CD4-positive, alpha-beta T cell treated with Interleukin-4 for 4 hours (primary cell): Measurements from ENCODE around the gene RERE.
"Not testable (repeated sequence)": the region's sequence is repeated elsewhere in the genome, so short reads cannot be mapped to it uniquely, and the experiment has no call there.

Experiments used
- DNase-seq: peaks from one replicate; pipeline ENCODE4 v3.0.0-alpha.2; 2020

RERE gene

DNA sequence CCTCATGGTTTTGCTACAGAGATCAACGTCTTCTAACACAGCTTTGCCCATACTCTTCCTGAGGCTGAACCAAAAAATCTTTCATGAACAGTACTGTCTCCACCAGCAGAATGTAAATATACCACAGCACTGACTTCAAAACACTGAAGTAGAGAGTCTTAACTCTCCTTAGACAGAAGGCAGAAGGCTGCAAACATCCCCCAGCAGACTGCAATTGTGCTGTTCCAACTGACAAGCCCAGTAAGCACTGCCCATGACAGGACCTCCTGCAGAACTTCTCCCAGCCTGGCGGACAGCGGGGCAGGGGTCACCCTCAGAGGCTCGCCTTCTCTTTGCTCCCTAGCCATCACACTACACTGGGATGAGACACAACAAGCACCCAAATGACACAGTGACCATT lies 218.7 kb downstream of the RERE start:
- DNase-seq, result no peak

DNA sequence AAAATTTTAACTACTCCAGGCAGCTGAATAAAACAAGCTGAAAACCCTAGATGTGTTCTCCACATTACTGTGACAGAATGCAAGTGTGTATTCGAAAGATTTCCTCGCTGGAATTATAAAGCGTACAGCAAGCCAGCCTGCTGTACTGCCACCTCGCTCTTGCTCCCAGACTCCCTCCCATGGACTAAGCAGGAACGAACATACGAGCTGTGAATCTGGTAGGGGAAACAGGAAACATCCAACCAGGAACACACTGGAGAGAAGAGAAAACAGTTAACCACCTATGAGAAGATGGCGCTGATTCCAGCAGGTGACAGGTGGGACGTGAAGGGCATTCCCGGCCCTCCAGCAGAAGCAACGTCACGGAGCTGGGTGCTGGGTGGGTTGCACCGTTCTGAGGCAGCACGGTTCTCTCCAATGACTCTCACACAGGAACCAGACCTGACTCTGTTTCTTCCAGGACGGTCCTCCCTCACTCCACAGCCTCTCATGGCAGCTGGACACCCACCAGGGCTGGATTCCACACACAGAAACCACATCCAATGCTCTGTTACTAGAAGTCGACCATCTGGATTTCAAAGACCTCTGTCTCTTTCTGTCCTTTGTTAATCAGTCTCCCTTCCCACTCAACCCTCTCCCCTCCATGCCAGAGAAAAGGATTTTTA lies 219.2 kb downstream of the RERE start:
- no peak for DNase-seq

DNA sequence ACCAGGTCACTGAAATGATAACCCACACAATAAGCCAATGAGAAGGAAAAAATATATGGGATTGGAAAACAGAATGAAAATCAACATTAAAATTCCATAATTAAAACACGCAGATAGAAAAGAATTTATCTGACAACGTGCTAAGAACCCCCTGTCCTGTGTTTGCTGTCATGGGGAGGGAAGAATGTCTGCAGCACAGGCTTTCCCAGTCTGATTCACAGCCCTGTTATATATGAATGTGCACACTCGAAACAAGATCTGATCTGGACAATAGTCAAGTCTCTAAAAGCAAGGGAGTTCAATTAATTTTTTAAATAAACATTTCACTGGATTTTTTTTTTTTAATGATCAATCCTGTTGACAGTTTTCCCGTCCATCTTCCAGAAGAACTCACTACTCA lies 220.0 kb downstream of the RERE start:
- DNase-seq, result no peak

DNA sequence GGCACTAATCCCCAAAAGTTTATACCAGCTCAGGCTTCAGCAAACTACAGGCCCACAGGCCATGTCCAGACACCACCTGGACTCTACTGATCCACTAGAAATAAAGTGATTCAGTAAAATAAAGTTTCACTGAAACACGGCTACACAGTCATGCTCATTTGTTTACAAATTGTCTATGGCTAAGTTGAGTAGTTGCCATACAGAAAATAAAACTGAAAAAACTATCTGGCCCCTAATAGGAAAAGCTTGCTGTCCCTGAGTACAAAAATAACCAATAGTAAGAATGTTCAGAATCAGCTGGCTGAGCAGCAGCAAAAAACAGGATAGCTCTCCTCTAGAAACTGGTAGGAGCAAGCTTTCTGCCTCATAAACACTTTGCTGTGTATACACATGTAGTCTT lies 221.5 kb downstream of the RERE start:
- DNase-seq, result no peak

DNA sequence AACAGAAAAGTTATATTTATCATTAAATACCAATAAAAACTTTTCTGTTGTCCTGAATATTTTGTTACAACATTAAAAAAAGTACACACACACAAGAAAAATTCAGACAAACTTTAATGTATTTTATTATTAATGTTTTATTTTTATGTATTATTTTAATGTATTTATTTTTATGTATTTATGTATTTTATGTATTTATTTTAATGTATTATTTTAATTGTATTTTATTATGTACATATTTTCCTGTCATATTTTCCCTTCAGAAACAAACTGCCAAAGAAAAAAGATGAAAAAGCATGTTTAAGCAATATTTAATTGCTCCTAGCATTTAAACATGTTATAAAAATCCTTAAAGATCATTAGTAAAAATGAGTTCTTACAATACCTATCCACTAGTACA lies 222.1 kb downstream of the RERE start:
- DNase-seq, result no peak

DNA sequence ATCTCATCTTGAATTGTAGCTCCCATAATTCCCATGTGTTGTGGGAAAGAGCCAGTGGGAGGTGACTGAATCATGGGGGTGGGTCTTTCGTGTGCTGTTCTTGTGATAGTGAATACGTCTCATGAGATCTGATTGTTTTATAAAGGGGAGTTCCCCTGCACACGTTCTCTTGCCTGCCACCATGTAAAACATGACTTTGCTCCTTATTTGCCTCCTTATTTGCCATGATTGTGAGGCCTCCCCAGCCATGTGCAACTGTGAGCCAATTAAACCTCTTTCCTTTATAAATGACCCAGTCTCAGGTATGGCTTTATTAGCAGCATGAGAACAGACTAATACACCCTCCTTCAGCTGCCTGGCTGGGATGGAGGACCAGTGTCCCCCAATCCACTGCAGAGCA lies 224.1 kb downstream of the RERE start:
- not testable (repeated sequence) for DNase-seq

DNA sequence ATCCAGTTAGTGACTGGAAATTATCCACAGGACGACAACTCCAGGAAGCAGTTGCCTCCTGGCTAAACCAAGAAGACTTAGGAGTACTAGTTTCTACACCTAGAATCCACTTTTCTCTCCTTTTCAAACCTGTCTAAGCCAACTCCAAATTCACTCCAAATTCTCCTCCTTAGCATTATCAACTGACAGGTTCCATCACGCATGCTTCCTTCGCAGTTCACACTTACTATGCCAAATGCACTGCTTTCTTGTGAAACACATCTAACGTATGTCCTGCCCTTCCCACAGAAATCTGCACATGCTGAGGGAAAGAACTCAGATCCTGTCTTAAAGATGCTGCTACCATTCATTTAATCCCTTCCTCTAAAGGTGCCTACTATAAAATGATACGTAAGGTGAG lies 225.9 kb downstream of the RERE start:
- DNase-seq, result no peak

DNA sequence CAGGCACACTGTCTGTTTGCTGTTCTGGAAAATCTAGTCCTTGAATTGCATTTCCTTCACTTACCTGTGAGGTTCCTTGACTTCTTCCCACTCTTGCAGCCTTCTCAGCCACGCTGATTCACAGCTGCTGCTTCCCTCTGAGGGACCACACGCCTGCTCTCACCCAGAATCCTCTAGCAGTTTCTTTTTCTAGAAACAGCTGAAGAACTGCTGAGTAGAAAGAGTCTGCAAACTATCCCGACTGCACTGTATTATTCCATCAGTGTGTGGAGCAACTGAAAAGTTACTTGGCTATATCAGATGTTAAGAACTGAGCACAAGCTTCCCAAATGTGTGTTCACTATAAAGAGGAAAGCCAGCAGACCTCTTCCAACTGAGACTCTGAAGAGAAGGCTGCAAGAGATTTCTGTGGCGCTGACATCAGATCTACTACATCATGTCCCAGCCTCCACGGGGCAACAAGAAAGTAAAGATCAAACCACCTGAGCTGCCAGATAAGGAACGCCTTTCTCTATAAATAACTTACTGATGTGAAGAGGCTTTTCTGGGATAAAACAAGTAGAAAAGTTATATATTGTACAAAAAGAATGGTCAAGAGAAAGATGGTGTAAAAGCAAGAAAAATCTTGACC lies 226.6 kb downstream of the RERE start:
- DNase-seq, result no peak

DNA sequence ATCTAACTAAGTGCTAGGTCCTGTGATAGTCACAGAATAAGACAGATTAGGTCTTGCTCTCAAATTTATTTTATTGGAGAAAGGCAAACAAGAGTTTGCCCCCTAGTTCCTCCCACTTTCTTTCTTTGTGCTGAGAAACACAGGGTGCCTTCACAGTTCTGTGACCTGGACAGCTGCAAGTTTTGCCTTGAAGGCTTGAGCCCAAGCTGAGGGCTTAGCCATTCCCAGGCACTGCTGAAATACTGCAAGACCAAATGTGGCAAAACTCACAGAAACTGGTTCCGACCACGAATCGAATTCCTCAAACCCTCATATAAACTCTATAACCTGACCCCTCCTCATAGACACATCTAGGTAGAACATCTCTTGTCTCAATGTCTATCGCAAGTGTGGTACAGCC lies 227.9 kb downstream of the RERE start:
- DNase-seq, result no peak

DNA sequence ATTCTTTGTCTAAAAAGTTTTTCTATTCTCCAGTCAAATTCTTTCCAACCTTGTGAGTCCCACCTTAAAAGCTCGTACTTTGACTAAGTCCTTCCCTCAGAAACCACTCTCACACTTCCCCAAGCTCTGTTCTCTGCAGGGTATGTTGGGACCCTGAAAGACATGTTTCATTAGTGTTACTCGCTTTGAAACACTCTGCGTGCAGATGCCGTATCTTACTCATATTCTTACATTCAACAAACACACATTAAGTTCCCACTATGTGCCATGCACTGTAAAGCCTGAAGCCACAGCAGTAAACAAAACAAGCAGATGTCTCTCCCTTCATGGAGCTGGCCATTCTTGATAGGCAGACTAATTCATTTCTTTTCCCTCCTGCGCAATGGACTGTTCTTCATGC lies 229.7 kb downstream of the RERE start:
- no peak for DNase-seq

DNA sequence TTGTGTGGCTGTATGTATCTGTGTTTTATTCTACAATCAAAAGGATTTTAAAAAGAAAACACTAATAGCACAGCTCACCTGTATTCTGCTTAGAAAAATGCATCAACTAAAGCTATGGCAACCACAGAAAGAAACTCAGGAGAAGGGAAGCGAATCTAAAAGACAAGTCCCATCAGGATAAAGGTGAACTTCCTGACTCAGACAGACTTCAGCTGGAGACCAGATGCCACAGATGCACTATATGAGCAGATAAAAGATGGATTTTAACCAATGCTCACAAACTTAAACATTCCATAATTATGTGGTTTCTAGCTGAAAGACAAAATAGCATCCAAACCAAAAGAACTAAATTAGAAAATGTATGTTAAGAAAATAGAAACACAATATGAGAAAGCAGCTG lies 231.0 kb downstream of the RERE start:
- no peak for DNase-seq

DNA sequence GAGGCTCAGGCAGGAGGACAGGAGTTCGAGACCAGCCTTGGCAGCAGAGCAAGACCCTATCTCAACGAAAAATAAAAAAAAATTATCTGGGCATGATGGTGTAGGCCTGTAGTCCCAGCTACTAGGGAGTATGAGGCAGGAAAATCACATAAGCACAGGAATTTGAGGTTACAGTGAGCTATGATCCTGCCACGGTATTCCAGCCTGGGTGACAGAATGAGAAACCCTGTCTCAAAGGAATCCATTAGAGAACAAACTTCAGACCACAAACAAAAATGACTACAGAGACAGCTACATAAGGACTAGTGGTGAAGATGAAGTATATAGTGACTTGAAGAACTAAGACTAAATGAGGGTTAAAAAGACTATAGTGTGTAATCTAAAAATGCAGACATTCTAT lies 233.1 kb downstream of the RERE start:
- DNase-seq, result no peak

DNA sequence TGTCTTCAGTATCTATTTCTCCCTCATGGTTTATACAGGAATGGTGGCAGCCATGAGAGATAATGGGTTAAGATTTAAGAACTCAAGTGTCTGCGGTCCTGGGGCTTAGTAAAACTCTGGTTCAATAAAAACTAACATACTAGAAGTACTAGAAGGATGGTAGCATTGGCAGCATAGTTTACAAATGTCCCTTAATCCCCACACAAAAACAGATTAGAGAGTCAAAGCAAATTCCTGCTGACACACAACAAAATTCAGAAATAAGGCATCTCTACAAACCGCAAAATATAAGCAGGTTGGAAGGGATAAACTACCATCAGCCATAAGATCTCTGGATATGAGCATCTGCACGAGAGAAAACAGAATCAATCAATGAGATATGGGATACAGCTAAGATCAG lies 234.4 kb downstream of the RERE start:
- no peak for DNase-seq

DNA sequence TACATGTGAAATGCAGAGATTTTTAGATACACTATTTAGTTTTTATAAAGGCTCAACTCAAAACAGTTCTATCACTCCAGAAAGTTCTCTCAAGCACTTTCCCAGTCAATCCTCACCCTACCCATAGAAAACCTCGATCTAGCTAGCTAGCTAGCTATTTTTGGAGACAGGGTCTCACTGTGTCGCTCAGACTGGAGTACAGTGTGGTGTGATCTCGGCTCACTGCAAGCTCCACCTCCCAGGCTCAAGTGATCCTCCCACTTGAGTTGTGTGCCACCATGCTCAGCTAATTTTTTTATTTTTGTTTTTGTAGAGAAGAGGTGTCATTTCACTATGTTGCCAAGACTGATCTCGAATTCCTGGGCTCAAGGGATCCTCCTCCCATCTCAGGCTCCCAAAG lies 236.9 kb downstream of the RERE start:
- no peak for DNase-seq

DNA sequence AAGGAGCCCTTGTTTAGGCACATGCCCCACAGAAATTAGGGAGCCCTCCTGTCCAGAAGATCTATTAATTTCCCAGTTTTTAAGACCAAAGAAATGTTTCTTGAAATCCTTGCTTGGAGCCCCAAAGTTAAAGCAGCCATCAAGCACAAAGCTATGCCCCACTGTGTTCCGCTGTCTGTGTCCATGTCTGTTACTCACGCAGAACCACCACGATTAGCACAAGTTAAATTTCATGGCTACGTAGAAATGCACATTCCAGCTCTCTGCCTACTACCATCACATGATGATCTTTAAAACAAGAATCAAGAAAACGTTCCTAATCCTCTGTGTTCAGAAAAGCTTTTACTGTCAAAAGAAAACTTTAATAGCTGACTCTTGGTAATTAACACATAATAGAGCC lies 238.5 kb downstream of the RERE start:
- no peak for DNase-seq

DNA sequence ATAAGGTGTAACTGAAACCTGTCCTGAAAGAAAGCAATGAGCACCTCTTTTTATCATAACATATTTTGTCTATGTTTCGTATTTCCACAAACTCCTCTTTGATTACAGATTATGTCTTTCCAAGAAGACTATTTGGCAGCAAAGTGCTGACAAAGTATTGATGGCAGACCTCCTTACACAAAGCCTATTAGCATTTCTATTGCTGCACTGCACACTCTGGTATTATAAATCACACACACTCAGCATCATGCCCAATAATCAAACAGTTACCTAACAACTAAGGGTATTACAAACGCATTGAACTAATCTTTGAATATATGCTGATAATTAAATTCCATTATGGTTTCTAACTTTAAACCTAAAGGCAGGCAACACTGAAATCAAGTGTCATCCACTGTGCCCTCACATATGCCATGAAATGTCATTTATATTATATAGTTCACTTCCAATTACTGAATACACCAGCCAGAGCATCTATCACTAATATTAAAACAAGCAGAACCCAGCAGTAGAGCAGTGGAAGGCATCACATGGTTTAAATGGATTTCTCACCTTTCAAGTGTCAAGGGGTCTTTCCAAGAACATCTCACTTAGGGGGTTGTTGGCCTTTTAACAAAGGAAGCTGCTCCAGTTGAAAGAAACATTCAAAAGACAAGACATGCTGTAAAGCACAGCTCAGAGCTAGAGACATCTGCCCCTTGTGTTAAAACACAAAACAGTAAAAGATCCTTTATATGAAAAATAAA lies 239.1 kb downstream of the RERE start:
- DNase-seq, result no peak

DNA sequence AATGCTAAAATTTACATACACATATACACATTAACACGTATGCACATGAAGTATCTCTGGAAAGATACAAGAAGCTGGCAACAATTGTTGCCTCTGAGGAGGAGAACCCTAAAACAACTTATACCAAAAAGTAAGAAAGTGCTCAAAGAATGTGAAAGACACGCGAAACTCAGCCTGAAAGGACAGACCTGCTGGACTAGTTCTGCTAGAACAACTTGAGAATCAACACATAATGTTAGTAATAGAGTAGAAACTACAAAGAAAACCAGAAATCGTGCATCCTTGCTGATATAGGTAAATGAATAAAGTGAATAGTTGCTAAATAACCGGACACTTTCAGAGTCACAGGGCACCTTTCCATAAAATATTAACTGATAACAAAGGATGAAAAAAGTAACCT lies 242.5 kb downstream of the RERE start:
- no peak for DNase-seq

DNA sequence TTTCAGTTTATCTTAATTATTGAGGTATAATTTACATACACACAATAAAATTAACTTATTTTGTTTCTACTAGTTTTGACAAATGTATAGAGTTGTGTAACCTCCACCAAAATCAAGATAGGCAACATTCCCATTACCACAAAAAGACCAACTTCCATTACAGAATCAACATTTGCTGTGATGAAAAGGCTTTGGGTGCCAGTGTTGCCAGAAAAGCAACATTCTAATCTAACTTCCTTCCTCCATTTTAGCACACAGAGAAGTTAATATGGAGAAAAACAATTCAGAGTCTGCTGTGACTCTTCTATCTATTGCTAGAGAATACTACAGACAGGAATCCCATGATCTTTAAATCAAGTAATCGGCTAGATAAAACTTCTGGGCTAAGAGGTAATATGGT lies 245.3 kb downstream of the RERE start:
- DNase-seq, result no peak

DNA sequence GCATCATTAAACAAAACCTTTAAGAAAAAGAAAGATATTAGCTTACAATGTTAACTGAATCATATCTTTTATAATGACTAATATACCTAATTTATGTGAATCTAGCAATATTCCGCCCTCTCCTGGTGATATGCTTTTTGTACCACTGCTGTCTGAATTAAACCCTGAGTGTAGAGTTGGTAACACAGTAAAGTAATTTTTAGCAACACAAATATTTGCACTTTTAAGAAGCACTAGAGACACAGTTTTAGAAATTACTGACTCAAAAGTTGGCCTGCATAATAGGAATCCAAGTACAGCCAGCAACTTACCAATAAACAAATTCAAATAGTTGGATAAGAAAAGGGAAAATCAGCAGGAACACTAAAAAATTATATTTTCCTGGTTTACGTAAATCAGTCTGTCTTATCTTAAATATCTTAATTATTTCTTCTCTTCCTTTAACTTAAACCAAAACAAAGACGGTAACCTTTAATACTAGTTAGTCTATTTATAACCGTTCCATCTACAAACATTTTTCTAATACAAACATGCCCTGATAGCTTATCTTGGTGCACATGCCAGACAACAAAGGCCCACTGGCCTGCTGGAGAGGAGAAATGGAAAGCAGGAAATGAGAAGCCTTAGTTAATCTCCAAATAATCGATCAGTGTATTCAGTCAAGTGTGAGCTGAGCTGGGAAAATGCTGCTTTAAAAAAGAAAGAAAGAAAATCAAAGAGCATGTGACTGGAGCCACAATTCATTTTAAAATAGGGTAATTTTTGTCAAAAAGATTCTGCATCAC lies 246.0 kb downstream of the RERE start:
- DNase-seq, result no peak

DNA sequence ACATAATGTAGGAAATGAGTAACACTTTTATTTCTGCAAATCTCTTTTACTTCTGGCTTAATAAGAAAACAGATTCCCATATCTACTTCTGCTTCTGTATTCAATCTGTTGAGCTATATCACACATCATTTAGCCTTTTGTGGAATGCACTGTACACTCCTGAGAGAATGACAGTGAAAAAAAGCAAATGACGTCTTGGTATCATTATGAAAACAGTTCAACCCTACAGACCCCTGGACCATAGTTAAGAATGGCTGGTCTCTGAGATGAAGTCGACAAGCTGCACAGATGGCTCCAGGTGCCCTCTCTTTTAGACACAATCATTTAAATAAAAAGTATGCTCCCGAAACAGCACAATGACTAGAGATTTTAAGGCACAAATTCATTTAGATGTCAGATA lies 247.0 kb downstream of the RERE start:
- DNase-seq, result no peak

DNA sequence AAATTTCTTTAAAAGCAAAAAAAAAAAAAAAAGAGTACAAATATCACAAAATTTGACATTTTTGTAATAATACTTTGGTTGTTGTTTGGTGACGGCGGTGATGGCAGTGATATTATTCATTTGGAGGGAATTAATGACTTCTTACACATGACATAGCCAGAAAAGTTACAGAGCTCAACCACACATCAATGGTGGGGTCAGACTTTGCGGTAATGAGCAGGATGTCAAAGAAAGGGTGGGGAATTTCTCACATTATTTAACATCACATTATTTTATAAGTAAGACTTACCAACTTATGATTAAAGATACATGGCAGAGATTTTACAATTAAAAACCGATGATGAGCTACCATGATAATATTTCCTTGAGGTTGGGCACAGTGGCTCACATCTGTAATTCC lies 248.2 kb downstream of the RERE start:
- DNase-seq, result no peak

DNA sequence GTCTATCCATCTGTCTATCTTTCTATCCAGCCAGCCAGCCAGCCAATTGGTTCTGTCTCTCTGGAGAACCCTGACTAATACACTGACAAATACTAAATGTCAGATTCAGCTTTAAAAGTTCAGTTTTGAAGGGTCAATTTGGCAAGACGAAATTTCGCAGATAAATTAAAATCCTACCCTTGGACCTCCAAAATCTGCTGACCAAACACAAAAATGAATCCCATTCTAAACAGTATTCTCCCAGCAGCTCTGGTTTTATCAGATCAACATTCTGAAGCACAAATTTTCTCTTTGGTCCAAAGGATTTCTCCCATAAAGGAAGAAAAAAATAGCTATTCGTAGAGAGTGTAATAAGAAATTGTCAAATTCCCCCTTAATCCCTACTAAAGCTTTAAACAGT lies 248.6 kb downstream of the RERE start:
- no peak for DNase-seq

DNA sequence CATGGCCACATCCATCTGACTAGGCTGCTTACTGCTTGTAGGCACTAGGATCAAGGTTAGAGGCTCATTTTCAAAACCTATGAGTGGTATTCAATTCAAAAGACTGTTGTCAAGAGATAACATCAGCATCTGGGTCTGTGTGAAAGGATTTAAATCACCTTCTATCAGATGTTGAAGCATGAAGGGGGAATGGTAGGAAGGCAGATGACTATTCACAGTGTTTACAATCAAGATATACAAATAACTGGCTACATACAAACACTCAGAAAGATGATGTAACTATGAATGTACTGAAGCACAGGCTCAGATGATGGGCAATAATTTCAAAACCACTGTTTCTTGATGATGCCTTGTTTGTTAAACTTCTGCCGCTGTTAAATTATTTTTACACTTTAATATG lies 250.3 kb downstream of the RERE start:
- DNase-seq, result no peak

DNA sequence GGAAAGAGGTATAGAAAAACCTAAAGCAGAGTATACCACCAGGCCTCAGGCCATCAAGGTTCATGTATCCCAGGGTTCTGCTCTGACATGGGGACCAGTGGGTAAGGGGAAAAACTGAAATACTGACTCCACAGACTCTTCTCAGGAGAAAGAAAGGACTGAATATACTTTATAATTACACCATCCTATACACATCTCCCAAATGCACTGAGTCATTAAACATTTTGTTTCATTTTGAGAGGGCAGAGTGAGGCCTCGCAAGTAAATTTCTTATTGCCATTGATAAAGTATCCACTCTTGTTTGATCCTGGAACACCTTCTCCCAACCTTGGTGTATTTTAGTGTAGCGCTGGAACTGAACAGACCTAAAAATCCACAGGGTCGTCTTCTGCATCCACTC lies 251.6 kb downstream of the RERE start:
- DNase-seq, result no peak
